Esophagus squamous epithelium (tissue), 4 donors: ENCODE data around the gene ZSWIM3.

Experiments used
- POLR2A ChIP-seq, 4 donors: fragments of 450-650 bp; IDR thresholded peaks; one replicate each; pipeline ENCODE4 v1.6.1; 2017; ENCODE audit warnings: antibody characterized with exemption in 4 of 4, mild to moderate bottlenecking in 4 of 4, moderate library complexity in 3 of 4
- TF ChIP-seq, protein P1 (sequence below), 6 experiments: fragments of 450-650 bp in 4 of 6; fragments of 200-600 bp in 2 of 6; sonication (generic) in 2 of 6; IDR thresholded peaks; one replicate each; pipeline ENCODE4 v1.5.1; 2016 to 2019; ENCODE audit warnings: antibody characterized with exemption in 6 of 6, mild to moderate bottlenecking in 4 of 6, moderate library complexity in 4 of 6

DNA sequence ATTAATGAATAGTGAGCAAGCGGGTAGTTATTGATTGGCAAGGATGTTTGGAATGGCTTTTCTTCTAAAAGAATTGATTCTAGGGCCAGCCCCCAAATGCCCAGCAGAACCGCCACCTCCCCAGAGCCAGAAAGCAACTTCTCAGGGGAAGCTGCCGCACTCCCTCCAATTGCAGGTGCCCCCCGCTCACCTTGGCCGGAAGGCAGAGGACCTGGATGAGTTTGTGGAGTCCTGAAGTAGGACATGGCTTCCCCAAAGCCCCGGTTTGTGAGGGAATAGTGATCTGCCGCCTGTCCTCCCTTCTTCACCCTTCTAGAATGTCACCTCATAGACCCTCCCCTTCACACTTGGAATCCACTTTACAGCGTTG is 29.9 kb downstream of the ZSWIM3 start, which contains the start of gene SPATA25:
- TF ChIP-seq, protein P1, sequence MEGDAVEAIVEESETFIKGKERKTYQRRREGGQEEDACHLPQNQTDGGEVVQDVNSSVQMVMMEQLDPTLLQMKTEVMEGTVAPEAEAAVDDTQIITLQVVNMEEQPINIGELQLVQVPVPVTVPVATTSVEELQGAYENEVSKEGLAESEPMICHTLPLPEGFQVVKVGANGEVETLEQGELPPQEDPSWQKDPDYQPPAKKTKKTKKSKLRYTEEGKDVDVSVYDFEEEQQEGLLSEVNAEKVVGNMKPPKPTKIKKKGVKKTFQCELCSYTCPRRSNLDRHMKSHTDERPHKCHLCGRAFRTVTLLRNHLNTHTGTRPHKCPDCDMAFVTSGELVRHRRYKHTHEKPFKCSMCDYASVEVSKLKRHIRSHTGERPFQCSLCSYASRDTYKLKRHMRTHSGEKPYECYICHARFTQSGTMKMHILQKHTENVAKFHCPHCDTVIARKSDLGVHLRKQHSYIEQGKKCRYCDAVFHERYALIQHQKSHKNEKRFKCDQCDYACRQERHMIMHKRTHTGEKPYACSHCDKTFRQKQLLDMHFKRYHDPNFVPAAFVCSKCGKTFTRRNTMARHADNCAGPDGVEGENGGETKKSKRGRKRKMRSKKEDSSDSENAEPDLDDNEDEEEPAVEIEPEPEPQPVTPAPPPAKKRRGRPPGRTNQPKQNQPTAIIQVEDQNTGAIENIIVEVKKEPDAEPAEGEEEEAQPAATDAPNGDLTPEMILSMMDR (IDR thresholded peaks at IDR 0.05): no peak
- TF ChIP-seq POLR2A (IDR thresholded peaks at IDR 0.05): no peak
